Measurements from ENCODE around the gene TCEA2.

GRCh38 chr20:64093013-64093503 is 30.1 kb downstream of the TCEA2 start:
- no peak for TF ChIP-seq CTCF (IDR thresholded peaks at IDR 0.05)
- TF ChIP-seq POLR2A (IDR thresholded peaks at IDR 0.05) = no peak
